Measurements from ENCODE around the gene FNDC7.
"Not testable (repeated sequence)": the region's sequence is repeated elsewhere in the genome, so short reads cannot be mapped to it uniquely, and the experiment has no call there.

Gene FNDC7

GRCh38 chr1:108699375-108700332 is 13.1 kb upstream of the FNDC7 start:
- no peak for DNase-seq

GRCh38 chr1:108701176-108701849 is 11.4 kb upstream of the FNDC7 start:
- no peak for DNase-seq

DNA sequence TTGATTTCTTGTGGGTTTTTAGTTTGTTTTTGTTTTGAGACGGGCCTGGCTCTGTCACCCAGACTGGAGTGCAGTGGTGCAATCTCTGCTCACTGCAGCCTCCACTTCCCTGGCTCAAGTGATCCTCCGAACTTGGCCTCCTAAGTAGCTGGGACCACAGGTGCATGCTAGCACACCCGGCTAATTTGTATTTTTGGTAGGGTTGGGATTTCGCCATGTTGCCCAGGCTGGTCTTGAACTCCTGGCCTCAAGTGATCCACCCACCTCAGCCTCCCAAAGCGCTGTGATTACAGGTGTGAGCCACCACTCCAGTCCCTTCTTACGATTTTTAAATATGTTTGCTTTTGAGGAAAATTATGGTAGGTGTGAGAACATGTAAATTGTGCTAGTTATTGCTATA is 10.6 kb upstream of the FNDC7 start:
- not testable (repeated sequence) for DNase-seq

DNA sequence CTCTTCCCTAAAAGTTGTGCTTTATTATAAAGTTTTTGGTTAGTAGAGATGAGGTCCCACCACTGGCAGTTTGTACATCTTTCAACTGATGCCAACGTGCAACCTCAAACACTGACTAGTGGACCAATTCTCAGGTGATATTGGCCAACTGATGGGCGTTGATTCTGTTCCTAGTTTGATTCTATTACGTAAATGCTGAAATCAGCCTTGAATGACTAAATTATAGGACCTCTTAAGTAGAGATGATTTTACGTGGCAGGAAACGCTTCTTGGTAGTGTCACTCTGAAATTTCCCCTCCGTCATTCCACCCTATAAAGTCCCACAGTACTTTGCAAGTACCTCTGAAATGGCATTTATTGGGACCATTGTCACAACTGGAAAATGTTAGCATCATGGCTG is 8.8 kb upstream of the FNDC7 start:
- DNase-seq = peak; percentile 14 to 65

DNA sequence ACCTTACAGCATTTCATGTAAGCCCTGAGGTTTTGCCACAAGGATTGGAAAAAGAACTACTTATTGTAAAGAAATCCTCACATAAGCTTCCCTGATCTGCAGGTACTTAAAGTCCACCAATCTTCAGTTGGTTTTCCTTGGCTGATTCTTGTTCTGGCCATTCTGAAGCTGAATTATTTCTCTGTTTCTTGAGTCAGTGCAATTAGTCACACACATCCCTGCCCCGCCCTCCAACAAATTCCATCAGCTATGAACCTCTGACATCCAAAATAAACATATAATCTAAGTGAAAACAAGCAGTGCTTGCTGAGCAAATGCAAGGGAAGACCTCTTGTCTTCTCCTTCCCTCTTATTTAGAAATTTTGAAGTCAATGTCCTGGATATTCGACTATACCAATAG is 8.2 kb upstream of the FNDC7 start:
- DNase-seq = no peak

DNA sequence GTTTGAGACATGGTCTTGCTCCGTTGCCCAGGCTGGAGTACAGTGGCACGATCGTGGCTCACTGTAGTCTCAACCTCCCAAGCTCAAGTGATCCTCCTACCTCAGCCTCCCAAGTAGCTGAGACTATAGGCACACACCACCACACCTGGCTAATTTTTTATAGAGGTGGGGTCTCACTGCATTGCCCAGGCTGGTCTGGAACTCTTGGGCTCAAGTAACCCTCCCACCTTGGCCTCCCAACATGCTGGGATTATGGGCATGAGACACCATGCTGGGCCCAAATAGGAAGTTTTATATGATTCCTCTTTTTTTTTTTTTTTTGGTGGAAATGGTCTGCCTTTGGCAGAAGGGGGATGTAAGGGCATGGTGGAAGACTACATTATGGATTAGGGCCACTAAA is 6.1 kb upstream of the FNDC7 start:
- no peak for DNase-seq

DNA sequence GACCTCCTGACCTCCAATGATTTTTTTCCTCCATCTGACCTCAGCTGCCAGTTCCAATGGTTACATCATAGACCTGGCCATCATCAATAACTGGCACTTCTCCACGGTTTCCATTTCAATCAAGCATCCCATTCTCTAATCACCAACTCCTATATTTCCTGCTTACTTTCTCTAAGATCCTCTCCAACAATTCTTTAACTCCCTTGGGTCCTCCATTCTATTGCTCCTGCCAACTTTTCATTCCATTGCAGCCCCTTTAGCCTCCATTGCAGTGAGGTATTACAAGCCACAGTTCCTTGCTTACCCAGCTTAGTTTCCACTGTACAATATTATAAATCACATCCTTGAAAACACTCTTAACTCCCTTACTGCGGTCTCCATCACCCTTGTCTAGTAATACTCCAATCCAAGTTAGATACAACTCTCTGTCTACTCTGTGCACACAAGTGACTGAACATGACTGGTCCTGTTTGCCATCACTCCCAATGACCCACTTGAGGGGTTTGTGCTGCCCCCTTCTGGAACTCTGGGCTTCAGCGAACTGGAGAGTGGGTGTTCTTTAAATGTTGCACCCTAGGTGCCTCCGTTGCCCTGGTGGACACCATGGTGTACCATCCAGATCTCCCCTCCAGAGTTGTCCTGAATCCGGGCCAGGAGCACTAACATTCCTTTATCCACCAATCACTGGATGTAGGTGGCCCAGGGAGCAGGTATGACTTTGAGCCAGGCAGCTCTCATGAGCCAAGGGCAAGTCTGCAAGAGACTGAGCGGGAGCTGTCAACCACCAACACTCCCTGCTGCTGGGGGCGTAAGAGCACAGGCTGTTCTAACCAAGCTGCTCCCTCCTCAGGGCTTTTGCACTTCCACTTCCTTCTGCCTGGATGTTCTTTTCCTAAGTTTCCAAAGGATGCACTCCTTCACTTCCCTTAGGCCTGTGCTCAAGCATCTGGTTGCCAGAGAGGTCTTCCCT is 3.7 kb upstream of the FNDC7 start:
- peak; percentile 62 to 81 for DNase-seq

DNA sequence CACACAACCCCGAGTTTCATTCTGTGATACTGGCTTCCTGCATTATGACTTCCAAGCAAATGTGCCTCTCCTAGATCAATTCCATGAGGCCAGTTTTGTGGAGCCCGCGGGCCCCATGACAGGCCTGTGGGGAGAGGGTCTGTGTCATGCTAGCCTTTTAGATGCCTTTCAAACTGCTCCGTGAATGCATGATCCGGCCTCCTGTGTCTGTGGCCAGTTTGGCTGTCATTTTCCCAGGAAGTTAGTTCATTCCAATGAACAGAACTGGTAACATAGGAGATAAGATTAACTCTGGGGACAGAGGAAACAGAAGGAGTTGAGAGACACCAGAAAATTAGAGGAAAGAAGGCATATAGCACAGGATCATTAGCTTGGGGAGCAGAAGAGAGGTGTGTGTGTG is 3.2 kb downstream of the FNDC7 start:
- DNase-seq = no peak

GRCh38 chr1:108716437-108717230 is 3.9 kb downstream of the FNDC7 start:
- no peak for DNase-seq

DNA sequence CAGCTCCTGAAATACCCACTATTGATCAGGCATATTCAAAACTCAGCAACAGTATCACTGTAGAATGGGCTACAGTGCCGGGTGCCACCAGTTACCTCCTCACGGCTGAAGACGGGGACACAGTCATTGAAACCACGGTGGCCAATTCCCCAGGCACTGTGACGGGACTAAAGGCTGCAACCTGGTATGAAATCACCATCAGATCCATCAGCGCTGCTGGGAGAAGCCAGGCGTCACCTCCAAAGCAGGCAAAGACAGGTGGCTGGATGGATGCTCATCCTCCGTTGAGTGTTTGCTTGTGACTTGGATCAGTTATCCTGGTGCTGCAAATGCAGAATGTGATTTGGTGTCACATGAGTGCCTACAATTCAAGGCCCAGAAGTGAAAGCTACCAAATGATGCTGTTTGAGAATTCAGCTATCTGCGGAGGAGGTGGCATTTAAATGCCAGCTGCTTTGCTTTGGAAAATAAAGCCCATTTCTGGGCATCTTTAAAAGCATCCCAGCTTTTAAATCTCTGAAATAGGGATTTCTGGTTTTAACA is 5.1 kb downstream of the FNDC7 start:
- DNase-seq = no peak

GRCh38 chr1:108718927-108719655 is 6.4 kb downstream of the FNDC7 start:
- no peak for DNase-seq

DNA sequence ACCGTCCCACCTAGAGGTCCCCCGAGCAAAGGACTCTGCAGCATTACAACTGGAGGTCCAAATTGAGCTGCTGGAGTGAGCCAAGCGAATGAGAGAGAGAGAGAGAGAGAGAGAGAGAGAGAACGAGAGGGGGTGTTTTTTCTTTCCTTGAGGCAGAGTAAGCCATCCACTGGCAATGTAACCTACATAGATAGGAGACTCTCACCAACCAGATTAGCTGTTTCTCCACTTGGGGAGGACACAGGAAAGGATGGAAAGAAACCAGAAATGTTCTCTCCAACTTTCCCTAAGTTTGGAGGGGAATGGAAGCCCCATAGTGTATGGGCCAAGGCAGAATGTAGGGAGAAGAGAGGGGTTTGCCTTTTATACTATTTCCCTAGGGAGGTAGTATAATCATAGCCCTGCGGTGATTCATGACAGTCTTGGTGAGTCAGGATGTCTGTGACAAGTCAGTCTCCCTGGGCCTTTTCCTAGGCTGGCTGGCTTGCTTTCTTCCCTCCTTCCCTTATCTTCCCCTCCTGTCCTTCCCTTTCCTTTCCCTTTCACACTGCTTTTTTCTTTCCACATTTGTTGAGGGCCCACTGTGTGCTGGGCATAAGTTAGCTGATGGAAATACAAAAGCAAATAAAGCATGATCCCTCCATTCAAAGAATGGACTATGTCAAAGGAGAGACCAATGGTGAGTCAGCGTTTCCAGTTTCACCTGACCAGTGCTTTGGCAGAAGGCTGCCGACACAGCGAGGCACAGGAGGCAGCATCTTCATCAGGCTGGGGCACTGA is 7.1 kb downstream of the FNDC7 start:
- no peak for DNase-seq

DNA sequence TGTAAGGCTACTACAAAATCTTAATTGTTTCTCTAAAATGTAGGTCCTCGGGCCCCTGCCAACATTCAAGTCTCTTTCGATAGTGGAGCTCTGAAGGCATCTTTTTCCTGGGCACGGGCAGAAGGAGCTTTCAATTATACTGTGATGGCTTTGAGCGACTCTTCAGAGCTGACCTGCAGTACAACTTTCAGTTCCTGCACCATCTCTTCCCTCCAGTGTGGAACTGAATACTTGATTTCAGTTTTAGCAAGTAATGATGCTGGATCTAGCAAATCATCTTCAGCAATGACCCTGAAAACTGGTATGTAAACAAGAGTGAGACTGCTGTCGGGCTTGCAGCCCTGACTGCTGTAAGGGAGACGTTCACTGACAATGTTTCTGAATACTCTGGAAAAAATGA is 9.6 kb downstream of the FNDC7 start:
- DNase-seq = no peak

- DNase-seq = no peak
Measured at GRCh38 chr1:108725906-108726305, 13.2 kb downstream of the FNDC7 start.

DNA sequence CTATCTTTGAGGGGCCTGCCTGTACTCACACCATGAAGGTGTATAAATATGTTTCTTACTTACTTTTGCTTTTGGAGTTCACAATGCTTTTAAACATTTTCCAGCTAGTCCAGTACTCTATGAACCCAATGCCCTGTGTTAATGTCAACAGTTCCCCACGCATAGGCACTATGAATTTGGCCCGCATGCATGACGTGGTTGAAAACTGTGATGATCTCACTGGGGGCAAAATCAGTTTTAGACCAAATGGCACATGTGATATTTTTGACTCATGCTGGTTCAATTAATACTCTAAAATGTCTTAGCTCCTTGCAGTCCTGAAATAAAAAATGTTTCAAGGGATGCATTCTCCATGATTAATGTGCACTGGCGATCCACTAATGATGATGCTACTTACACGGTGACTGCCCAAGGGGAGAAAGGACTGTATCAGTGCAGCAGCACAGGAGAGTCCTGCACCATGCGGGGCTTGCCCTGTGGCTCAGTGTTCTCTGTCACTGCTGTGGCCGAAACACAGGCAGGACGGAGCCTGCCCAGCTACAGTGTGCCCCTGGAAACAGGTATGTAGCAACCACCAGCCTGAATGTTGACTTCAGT is 15.7 kb downstream of the FNDC7 start:
- DNase-seq = no peak

DNA sequence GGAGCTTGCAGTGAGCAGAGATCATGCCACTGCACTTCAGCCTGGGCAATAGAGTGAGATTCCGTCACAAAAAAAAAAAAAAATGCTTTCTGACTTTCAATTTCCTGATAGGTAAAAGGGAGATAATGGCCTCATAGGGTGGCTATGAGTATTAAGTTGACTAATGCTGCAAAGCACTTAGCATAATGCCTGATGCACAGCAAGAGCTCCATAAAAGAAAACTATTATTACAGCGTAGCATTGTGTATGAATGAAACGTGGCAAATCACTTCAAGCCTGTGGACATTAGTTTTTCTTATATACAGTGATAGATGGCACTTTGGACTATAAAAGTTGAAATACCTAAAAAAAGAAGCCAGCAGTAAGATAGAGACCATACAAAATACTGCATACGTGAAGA is 16.8 kb downstream of the FNDC7 start:
- DNase-seq = no peak

GRCh38 chr1:108732398-108732797 is 19.7 kb downstream of the FNDC7 start:
- no peak for DNase-seq

- DNase-seq = no peak
Measured at GRCh38 chr1:108734171-108734865, 21.6 kb downstream of the FNDC7 start.

GRCh38 chr1:108742253-108742652 is 29.5 kb downstream of the FNDC7 start:
- no peak for DNase-seq

All from CD4-positive, alpha-beta T cell treated with Interferon alpha-2 for 1 hour (primary cell).